NT2/D1 (cell line): ENCODE data around the gene DGAT2.

Experiments used
- SUZ12 ChIP-seq: IDR thresholded peaks from 2 replicates; pipeline ENCODE4 v1.6.1; 2011; ENCODE audit not compliant: insufficient read length, insufficient read depth; ENCODE audit errors: extremely low read depth
- ZNF274 ChIP-seq: IDR thresholded peaks from 2 replicates; pipeline ENCODE4 v1.6.1; 2011; ENCODE audit warnings: mild to moderate bottlenecking, low read depth, low read length

DNA sequence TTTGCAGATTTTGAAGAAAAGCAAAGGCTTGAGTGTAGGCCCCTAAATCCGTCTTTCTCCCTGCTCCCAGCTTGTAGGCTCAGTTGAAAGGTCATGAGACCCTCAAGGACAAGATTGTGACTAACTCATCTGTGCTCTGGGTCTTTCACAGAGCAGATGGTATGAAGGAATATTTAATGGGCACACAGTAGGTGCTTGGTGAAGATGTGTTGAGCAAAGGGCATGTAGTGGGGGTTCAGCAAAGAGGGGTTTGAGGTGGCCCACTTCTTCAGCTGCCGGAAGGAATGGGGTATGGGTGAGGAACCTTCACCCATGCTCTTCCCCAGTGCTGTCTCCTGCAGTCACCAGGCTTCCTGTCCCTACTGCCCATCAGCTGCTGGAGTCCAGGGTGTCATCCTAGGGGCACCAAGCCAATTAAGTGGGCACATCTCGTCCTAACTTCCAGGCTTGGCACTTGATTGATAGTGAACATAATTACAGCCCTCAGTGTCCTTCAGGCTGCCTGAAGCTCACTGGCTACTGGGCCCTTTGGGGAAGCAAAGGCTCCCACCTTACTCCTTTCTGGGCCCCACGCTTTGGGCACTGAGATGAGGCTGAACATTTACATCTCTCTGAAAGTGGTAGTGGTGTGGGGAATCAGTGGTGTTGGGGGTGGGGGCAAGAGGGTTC lies 15.0 kb downstream of the DGAT2 start:
- TF ChIP-seq SUZ12 (no peak), ZNF274 (no peak)
